Measurements from ENCODE around the gene MYZAP. TPM values are rescaled to one million over a fixed set of nuclear protein-coding genes. Genes with fewer than 3 reads are reported as not detected.

Gene MYZAP
- total and polyA plus RNA-seq, 2 of the 13 experiments (the other 11 are each of a cell fraction or from before 2014, with no cell fraction given), result not detected

- TF ChIP-seq ZBED4 (CRISPR knock-in tag; IDR thresholded peaks at IDR 0.05; ENCODE audit: borderline replicate concordance), result no peak
- no peak for TF ChIP-seq GTF2F1 (IDR thresholded peaks at IDR 0.05; ENCODE audit: low read length)
- TF ChIP-seq ATF3 (CRISPR knock-in tag; IDR thresholded peaks at IDR 0.05), result no peak
- TF ChIP-seq ZNF282 (IDR thresholded peaks at IDR 0.05; ENCODE audit: partially characterized antibody), result no peak
- TF ChIP-seq POLR2A (IDR thresholded peaks at IDR 0.05; ENCODE audit: insufficient read depth in 1 of 2, low read depth in 2 of 2, low read length in 2 of 2), result peak in 1 of 2 experiments; percentile 66; a peak in 2 of 4 replicates
- peak; percentile 46; the same call in 1 of the 3 replicates for TF ChIP-seq MXI1 (IDR thresholded peaks at IDR 0.05; ENCODE audit: borderline replicate concordance, low read depth, low read length)
- peak; percentile 34; the same call in 1 of the 2 replicates for TF ChIP-seq RFXAP (CRISPR knock-in tag; IDR thresholded peaks at IDR 0.05; ENCODE audit: borderline replicate concordance)
- no peak for TF ChIP-seq NR2F1 (CRISPR knock-in tag; IDR thresholded peaks at IDR 0.05)
- no peak for TF ChIP-seq ZNF367 (CRISPR knock-in tag; IDR thresholded peaks at IDR 0.05; ENCODE audit: borderline replicate concordance)
- peak; percentile 70; the same call in 1 of the 2 replicates for TF ChIP-seq ZNF761 (CRISPR knock-in tag; conservative IDR thresholded peaks at IDR 0.05)
- peak; percentile 65 for TF ChIP-seq RBM39 (IDR thresholded peaks at IDR 0.05; ENCODE audit: low read depth, low read length, poor library complexity, severe bottlenecking)
- TF ChIP-seq ZGPAT (CRISPR knock-in tag; IDR thresholded peaks at IDR 0.05), result peak; percentile 88
- TF ChIP-seq CSRNP1 (CRISPR knock-in tag; IDR thresholded peaks at IDR 0.05), result peak; percentile 53; the same call in 1 of the 2 replicates
- no peak for TF ChIP-seq ZNF362 (CRISPR knock-in tag; IDR thresholded peaks at IDR 0.05; ENCODE audit: borderline replicate concordance)
- TF ChIP-seq SAFB2 (CRISPR knock-in tag; IDR thresholded peaks at IDR 0.05; ENCODE audit: borderline replicate concordance, low read depth), result no peak
Measured at GRCh38 chr15:57706405-57707209, 114.9 kb downstream of the MYZAP start, which contains the start of gene POLR2M (continued).
